ENCODE results near the gene MVD. TPM values are rescaled to one million over a fixed set of nuclear protein-coding genes. Genes with fewer than 3 reads are reported as not detected.
"Not testable (repeated sequence)": the region's sequence is repeated elsewhere in the genome, so short reads cannot be mapped to it uniquely, and the experiment has no call there.

The MVD gene
- total RNA-seq, 1 donor from 2014 or later, result 40.0 TPM

GRCh38 chr16:88610909-88611812 lies 51.7 kb downstream of the MVD start:
- peaks cover 19% of the 10 kb centered on the region for H3K4me1 Mint-ChIP-seq (ENCODE audit: low read depth)
- no peak for DNase-seq (ENCODE audit: low spot score)
- peaks cover 16% of the 10 kb centered on the region for H3K36me3 Mint-ChIP-seq (ENCODE audit: low read depth)
- no peaks in the 10 kb centered on the region for H3K9me3 Mint-ChIP-seq (ENCODE audit: low read depth)
- TF ChIP-seq CTCF (IDR thresholded peaks at IDR 0.05), result no peak
- H3K4me3 Mint-ChIP-seq (ENCODE audit: unreplicated experiment), result no peak overlapping the region
- H3K27ac Mint-ChIP-seq (ENCODE audit: unreplicated experiment), result no peak overlapping the region
- no peaks in the 10 kb centered on the region for H3K27me3 Mint-ChIP-seq (ENCODE audit: low read depth)

GRCh38 chr16:88610080-88610479 lies 52.8 kb downstream of the MVD start:
- Mint-ChIP-seq H3K9me3 (ENCODE audit: low read depth) (no peaks in the 10 kb centered on the region), H3K27me3 (ENCODE audit: low read depth) (no peaks in the 10 kb centered on the region), H3K4me3 (ENCODE audit: unreplicated experiment) (no peak overlapping the region), H3K36me3 (ENCODE audit: low read depth) (peaks cover 14% of the 10 kb centered on the region), H3K27ac (ENCODE audit: unreplicated experiment) (no peak overlapping the region), H3K4me1 (ENCODE audit: low read depth) (peaks cover 15% of the 10 kb centered on the region)
- TF ChIP-seq CTCF (IDR thresholded peaks at IDR 0.05), result peak; percentile 23
- no peak for DNase-seq (ENCODE audit: low spot score)

GRCh38 chr16:88609426-88609825 lies 53.5 kb downstream of the MVD start:
- not testable (repeated sequence) for H3K27ac Mint-ChIP-seq (ENCODE audit: unreplicated experiment); DNase-seq (ENCODE audit: low spot score); H3K4me3 Mint-ChIP-seq (ENCODE audit: unreplicated experiment); H3K9me3 Mint-ChIP-seq (ENCODE audit: low read depth); H3K27me3 Mint-ChIP-seq (ENCODE audit: low read depth)
- peaks cover 11% of the 10 kb centered on the region for H3K4me1 Mint-ChIP-seq (ENCODE audit: low read depth)
- H3K36me3 Mint-ChIP-seq (ENCODE audit: low read depth), result peaks cover 14% of the 10 kb centered on the region

- DNase-seq (ENCODE audit: low spot score), result no peak
- no peaks in the 10 kb centered on the region for H3K27me3 Mint-ChIP-seq (ENCODE audit: low read depth)
- no peak overlapping the region for H3K27ac Mint-ChIP-seq (ENCODE audit: unreplicated experiment)
- peaks cover 13% of the 10 kb centered on the region for H3K36me3 Mint-ChIP-seq (ENCODE audit: low read depth)
- TF ChIP-seq CTCF (IDR thresholded peaks at IDR 0.05), result no peak
- no peaks in the 10 kb centered on the region for H3K4me1 Mint-ChIP-seq (ENCODE audit: low read depth)
- H3K9me3 Mint-ChIP-seq (ENCODE audit: low read depth), result no peaks in the 10 kb centered on the region
- H3K4me3 Mint-ChIP-seq (ENCODE audit: unreplicated experiment), result no peak overlapping the region
Measured at GRCh38 chr16:88608076-88608475, 54.8 kb downstream of the MVD start.

GRCh38 chr16:88606148-88606757 lies 56.6 kb downstream of the MVD start:
- no peaks in the 10 kb centered on the region for H3K9me3 Mint-ChIP-seq (ENCODE audit: low read depth)
- H3K4me1 Mint-ChIP-seq (ENCODE audit: low read depth), result no peaks in the 10 kb centered on the region
- H3K4me3 Mint-ChIP-seq (ENCODE audit: unreplicated experiment), result no peak overlapping the region
- no peak for TF ChIP-seq CTCF (IDR thresholded peaks at IDR 0.05)
- DNase-seq (ENCODE audit: low spot score), result no peak
- no peak overlapping the region for H3K27ac Mint-ChIP-seq (ENCODE audit: unreplicated experiment)
- peaks cover 16% of the 10 kb centered on the region for H3K36me3 Mint-ChIP-seq (ENCODE audit: low read depth)
- no peaks in the 10 kb centered on the region for H3K27me3 Mint-ChIP-seq (ENCODE audit: low read depth)

Data from chondrocyte (in vitro differentiated cells).